ENCODE results near the gene CACNA2D3.
"Not testable (repeated sequence)": the region's sequence is repeated elsewhere in the genome, so short reads cannot be mapped to it uniquely, and the experiment has no call there.

- not testable (repeated sequence) for TF ChIP-seq CTCF, POLR2A, EP300 (IDR thresholded peaks at IDR 0.05)
Observed at GRCh38 chr3:54631001-54631400, 508.6 kb downstream of the CACNA2D3 start.

Measured in tibial nerve (tissue), 4 donors.